HepG2 (cell line): Measurements from ENCODE around the gene POU2AF3. TPM values are rescaled to one million over a fixed set of nuclear protein-coding genes. Genes with fewer than 3 reads are reported as not detected.

ENCODE experiments used
- ATAC-seq: fragments of 200-7000 bp; cut with Tn5 transposase; 3 replicates; pipeline ENCODE4 v1.9.1; 2020; ENCODE audit warnings: mild to moderate bottlenecking, moderate library complexity
- BruUV-seq: library from RNA; stranded (reverse); fragments of 400-500 nt; replicated peaks from 2 replicates; lab custom pipeline; 2021; lab: Mats Ljungman, UMichigan
- CTCF ChIA-PET: fragments of 300-600 bp; formaldehyde crosslinking; extraction: SDS; loops from one replicate; lab custom pipeline; 2021; ENCODE audit warnings: low total read pairs, inconsistent platforms, low intra/inter-chr PET ratio; lab: Yijun Ruan, JAX
- POLR2A ChIA-PET: fragments of 350-600 bp; sonication (Branson Sonifier 250); formaldehyde crosslinking; loops from one replicate; lab custom pipeline; 2020; ENCODE audit warnings: antibody characterized with exemption, inconsistent platforms; lab: Yijun Ruan, JAX
- DNase-seq: peaks from one replicate; pipeline ENCODE4 v3.0.0-alpha.2; 2015; ENCODE audit warnings: low spot score
- FAIRE-seq: peaks from 3 replicates; lab custom pipeline; 2011; peaks lifted over from hg19 to GRCh38; lab: Jason Lieb, UNC
- H2AFZ ChIP-seq: one replicate; pipeline ENCODE4 v1.6.1; 2011; ENCODE audit warnings: low read length, inconsistent platforms
- H3K27ac ChIP-seq: fragments of 300-600 bp; 3 replicates; pipeline ENCODE4 v1.8.0; 2011; ENCODE audit warnings: mixed run types, mild to moderate bottlenecking, mixed read lengths, low read length, inconsistent platforms; ENCODE audit not compliant: insufficient read depth; ENCODE audit errors: extremely low read length
- H3K27me3 ChIP-seq, 2 experiments: fragments of 200-600 bp in 1 of 2; 2 replicates in 1 of 2; 3 replicates in 1 of 2; pipeline versions ENCODE4 v1.6.0 to v1.8.0; 2011; ENCODE audit warnings: low read length in 2 of 2, mild to moderate bottlenecking in 2 of 2, moderate library complexity in 2 of 2, inconsistent platforms in 1 of 2; ENCODE audit not compliant: insufficient read depth in 2 of 2, control insufficient read depth in 1 of 2
- H3K36me3 ChIP-seq, 2 experiments: fragments of 200-600 bp in 1 of 2; replicated peaks in 1 of 2; 2 replicates in 1 of 2; 3 replicates in 1 of 2; pipeline versions ENCODE4 v1.5.1 to v1.8.0; 2011; ENCODE audit warnings: low read length in 2 of 2, inconsistent platforms in 1 of 2; ENCODE audit not compliant: insufficient read depth in 2 of 2, control insufficient read depth in 1 of 2
- H3K4me1 ChIP-seq: 2 replicates; pipeline ENCODE4 v1.5.1; 2012; ENCODE audit warnings: low read length, inconsistent platforms; ENCODE audit not compliant: insufficient read depth
- H3K4me2 ChIP-seq: 2 replicates; pipeline ENCODE4 v1.6.0; 2011; ENCODE audit warnings: low read depth, low read length, inconsistent platforms
- H3K4me3 ChIP-seq, 3 experiments: fragments of 200-600 bp in 1 of 3; sonication (generic), shearing (Covaris generic) in 1 of 3; replicated peaks in 1 of 3; 2 replicates each; pipeline ENCODE4 v1.5.1; 2011 to 2016; ENCODE audit warnings: low read length in 3 of 3, inconsistent platforms in 2 of 3, low read depth in 2 of 3, mild to moderate bottlenecking in 2 of 3, control low read depth in 1 of 3, mixed read lengths in 1 of 3; ENCODE audit not compliant: insufficient read depth in 1 of 3
- H3K79me2 ChIP-seq: one replicate; pipeline ENCODE4 v1.6.1; 2011; ENCODE audit warnings: low read length, inconsistent platforms; ENCODE audit not compliant: insufficient read depth
- H3K9ac ChIP-seq: 2 replicates; pipeline ENCODE4 v1.6.0; 2011; ENCODE audit warnings: mild to moderate bottlenecking, low read depth, low read length, inconsistent platforms; ENCODE audit not compliant: insufficient read depth
- H3K9me3 ChIP-seq: 2 replicates; pipeline ENCODE4 v1.5.1; 2012; ENCODE audit warnings: mild to moderate bottlenecking, low read length
- H4K20me1 ChIP-seq: 2 replicates; pipeline ENCODE4 v1.6.0; 2011; ENCODE audit warnings: inconsistent platforms, mild to moderate bottlenecking, low read length, moderate library complexity; ENCODE audit not compliant: insufficient read depth
- BRD4 ChIP-seq: sonication (generic); formaldehyde crosslinking; IDR thresholded peaks from 2 replicates; pipeline ENCODE4 v1.4.0; 2020; ENCODE audit warnings: missing genetic modification reagents
- GFI1 ChIP-seq: sonication (generic); formaldehyde crosslinking; IDR thresholded peaks from 2 replicates; pipeline ENCODE4 v1.5.0; 2020; ENCODE audit warnings: missing genetic modification reagents, mild to moderate bottlenecking, borderline replicate concordance
- KLF16 ChIP-seq, 2 experiments: sonication (generic) in 1 of 2; formaldehyde crosslinking in 1 of 2; IDR thresholded peaks; 2 replicates each; pipeline versions ENCODE4 v1.6.1 to v1.8.0; 2016 to 2023; ENCODE audit warnings: missing genetic modification reagents in 2 of 2, missing compliant biosample characterization in 1 of 2
- NFE2L2 ChIP-seq: fragments of 150-350 bp; IDR thresholded peaks from 2 replicates; pipeline ENCODE4 v1.6.1; 2014; ENCODE audit warnings: low read length
- RXRB ChIP-seq: IDR thresholded peaks from 2 replicates; pipeline ENCODE4 v1.6.1; 2016; ENCODE audit warnings: borderline replicate concordance, missing genetic modification reagents, missing compliant biosample characterization
- TFDP1 ChIP-seq: IDR thresholded peaks from 2 replicates; pipeline ENCODE4 v1.6.1; 2016; ENCODE audit warnings: missing compliant biosample characterization, missing genetic modification reagents, borderline replicate concordance
- THAP11 ChIP-seq: IDR thresholded peaks from 2 replicates; pipeline ENCODE4 v1.6.1; 2016; ENCODE audit warnings: missing biosample characterization, missing genetic modification reagents
- ZNF510 ChIP-seq: sonication (generic); formaldehyde crosslinking; IDR thresholded peaks from 2 replicates; pipeline ENCODE4 v1.4.0; 2020; ENCODE audit warnings: low read depth, mild to moderate bottlenecking, missing genetic modification reagents
- WGBS: methylation state at CpG from one replicate; pipeline ENCODE4 v1.1.6; 2017; ENCODE audit warnings: low lambda C conversion rate; 5-methylcytosine and 5-hydroxymethylcytosine counted together
- in situ Hi-C: cut with HindIII; loops from 2 replicates; pipeline ENCODE4 v1.10.0; 2017; ENCODE audit warnings: low pct_unique_long_range_greater_than_20kb; ENCODE audit not compliant: extremely low pct_ligation_motif_present
- intact Hi-C: fragments of 100-400 bp; cut with micrococcal nuclease; formaldehyde crosslinking; loops from one replicate; pipeline ENCODE4 v1.10.0; 2022; ENCODE audit not compliant: unreplicated experiment
- polyA plus RNA-seq, 8 experiments: library from polyadenylated mRNA; depleted of rRNA in 3 of 8; stranded (reverse) in 7 of 8; unstranded in 1 of 8; fragments of >200 nt; fragmentation: Illumina TruSeq in 4 of 8; extraction: Trizol in 4 of 8; gene quantifications; 2 replicates each; pipeline versions ENCODE4 v1.2.1 to v1.2.3, GENCODE V29; 2011 to 2016; ENCODE audit warnings: low read depth in 4 of 8, missing spikeins in 1 of 8, mixed read lengths in 1 of 8; ENCODE audit not compliant: insufficient read depth in 1 of 8
- total RNA-seq, 5 experiments: library from RNA; depleted of rRNA; stranded (reverse); fragments of >200 nt; fragmentation: Illumina TruSeq; extraction: Trizol; gene quantifications; 2 replicates each; pipeline ENCODE4 v1.2.3, GENCODE V29; 2016; ENCODE audit warnings: low read depth in 1 of 5
- TF ChIP-seq, protein P1 (sequence below): sonication (generic); formaldehyde crosslinking; IDR thresholded peaks from 2 replicates; pipeline ENCODE4 v1.5.0; 2020; ENCODE audit warnings: mild to moderate bottlenecking, missing genetic modification reagents, moderate library complexity
- TF ChIP-seq, protein P2 (sequence below): sonication (generic); formaldehyde crosslinking; IDR thresholded peaks from 2 replicates; pipeline ENCODE4 v1.4.0; 2020; ENCODE audit warnings: missing genetic modification reagents
- TF ChIP-seq, protein P3 (sequence below): fragments of 450-650 bp; IDR thresholded peaks from 2 replicates; pipeline ENCODE4 v1.6.1; 2017; ENCODE audit warnings: mild to moderate bottlenecking
- TF ChIP-seq, protein P4 (sequence below): IDR thresholded peaks from 2 replicates; pipeline ENCODE4 v1.6.1; 2016; ENCODE audit warnings: low read depth, control low read depth

Gene POU2AF3
- total and polyA plus RNA-seq, 2 of the 13 experiments (the other 11 are each of a cell fraction or from before 2014, with no cell fraction given): 7.8 to 71.2 TPM

DNA sequence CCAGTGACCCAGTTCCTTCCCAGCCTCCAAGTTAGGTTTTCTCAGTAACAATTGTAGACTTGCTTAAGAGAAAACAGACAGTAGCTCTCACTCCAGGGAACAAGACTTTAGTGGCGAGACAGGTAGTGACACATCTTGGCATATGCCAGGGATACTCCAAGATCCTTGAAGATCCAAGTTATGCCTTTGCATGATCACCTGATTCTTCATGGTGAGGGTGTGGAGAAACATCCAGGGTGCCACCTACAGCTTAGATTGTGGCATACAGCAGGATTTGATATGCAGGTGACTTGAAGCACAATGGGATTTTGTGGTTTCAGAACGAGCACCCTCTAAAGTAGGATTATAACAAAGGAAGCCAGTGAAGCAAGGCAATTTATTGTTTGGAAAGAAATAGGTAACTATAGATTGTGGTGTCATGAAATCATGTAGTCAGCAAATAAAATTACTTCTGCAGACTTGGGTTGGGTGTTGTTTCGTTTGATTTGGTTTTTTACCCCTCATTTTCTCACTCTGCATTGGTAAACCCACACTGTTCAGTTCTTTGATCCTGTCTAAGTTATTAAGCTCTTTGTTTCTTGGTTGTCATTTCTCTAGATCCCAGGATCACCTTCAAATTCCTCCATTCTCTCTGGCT lies 9.2 kb downstream of the POU2AF3 start (continued):
- TF ChIP-seq, protein P1, sequence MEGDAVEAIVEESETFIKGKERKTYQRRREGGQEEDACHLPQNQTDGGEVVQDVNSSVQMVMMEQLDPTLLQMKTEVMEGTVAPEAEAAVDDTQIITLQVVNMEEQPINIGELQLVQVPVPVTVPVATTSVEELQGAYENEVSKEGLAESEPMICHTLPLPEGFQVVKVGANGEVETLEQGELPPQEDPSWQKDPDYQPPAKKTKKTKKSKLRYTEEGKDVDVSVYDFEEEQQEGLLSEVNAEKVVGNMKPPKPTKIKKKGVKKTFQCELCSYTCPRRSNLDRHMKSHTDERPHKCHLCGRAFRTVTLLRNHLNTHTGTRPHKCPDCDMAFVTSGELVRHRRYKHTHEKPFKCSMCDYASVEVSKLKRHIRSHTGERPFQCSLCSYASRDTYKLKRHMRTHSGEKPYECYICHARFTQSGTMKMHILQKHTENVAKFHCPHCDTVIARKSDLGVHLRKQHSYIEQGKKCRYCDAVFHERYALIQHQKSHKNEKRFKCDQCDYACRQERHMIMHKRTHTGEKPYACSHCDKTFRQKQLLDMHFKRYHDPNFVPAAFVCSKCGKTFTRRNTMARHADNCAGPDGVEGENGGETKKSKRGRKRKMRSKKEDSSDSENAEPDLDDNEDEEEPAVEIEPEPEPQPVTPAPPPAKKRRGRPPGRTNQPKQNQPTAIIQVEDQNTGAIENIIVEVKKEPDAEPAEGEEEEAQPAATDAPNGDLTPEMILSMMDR (CRISPR knock-in tag): 0 out of 2 replicates have a peak, but pooled peaks have one; percentile 15
- TF ChIP-seq TFDP1 (CRISPR knock-in tag): no peak
- TF ChIP-seq, protein P2, sequence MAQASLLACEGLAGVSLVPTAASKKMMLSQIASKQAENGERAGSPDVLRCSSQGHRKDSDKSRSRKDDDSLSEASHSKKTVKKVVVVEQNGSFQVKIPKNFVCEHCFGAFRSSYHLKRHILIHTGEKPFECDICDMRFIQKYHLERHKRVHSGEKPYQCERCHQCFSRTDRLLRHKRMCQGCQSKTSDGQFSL (CRISPR knock-in tag): no peak

DNA sequence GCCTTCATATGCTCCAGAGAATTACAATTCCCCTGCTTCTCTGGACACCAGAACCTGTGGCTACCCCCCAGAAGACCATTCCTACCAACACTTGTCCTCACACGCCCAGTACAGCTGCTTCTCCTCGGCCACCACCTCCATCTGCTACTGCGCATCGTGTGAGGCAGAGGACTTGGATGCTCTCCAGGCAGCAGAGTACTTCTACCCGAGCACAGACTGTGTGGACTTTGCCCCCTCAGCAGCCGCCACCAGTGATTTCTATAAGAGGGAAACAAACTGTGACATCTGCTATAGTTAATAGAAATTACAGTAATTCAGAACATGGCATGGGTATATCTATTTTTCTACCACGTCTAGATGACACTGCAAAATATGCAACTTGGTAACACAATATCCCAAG lies 9.8 kb downstream of the POU2AF3 start:
- Histone ChIP-seq H2AFZ (no peak overlapping the region), H3K27ac (no peak overlapping the region), H3K36me3 (no peaks in the 10 kb centered on the region), H3K9me3 (no peaks in the 10 kb centered on the region), H3K79me2 (no peaks in the 10 kb centered on the region), H4K20me1 (no peaks in the 10 kb centered on the region), H3K4me3 (no peak overlapping the region), H3K27me3 (no peaks in the 10 kb centered on the region), H3K9ac (no peak overlapping the region), H3K4me1 (peaks cover 77% of the 10 kb centered on the region), H3K4me2 (peak overlapping the region; percentile 1; the same call in 1 of the 2 replicates)
- intact Hi-C loops (loop anchor here (2.0 kb wide), 1 partner anchor 25 kb away; no protein-coding TSS in a partner anchor), in situ Hi-C loops (no loop called here)
- POLR2A ChIA-PET: interaction anchor here (0.9 to 3.8 kb wide), 4 partner anchors 9 to 52 kb away, joined by 9 to 11 read pairs (median 10); partner anchors contain the start of gene POU2AF3
- DNase-seq: peak; percentile 78
- CTCF ChIA-PET: interaction anchor here (1.7 kb wide), 1 partner anchor 115 kb away, joined by 9 read pairs; no protein-coding TSS in a partner anchor
- ATAC-seq: peak; percentile 92
- WGBS: 22% methylated on average over 7 of the region's 7 CpGs
- BruUV-seq: no TSS peak
- FAIRE-seq: peak; percentile 44
- TF ChIP-seq ZNF510 (CRISPR knock-in tag): no peak
- TF ChIP-seq KLF16 (CRISPR knock-in tag; IDR thresholded peaks at IDR 0.05): 0 out of 4 replicates have a peak, but pooled peaks of 1 of the 2 experiments have one; percentile 58
- 0 out of 2 replicates have a peak, but pooled peaks have one; percentile 50 for TF ChIP-seq RXRB (CRISPR knock-in tag)
- TF ChIP-seq, protein P3, sequence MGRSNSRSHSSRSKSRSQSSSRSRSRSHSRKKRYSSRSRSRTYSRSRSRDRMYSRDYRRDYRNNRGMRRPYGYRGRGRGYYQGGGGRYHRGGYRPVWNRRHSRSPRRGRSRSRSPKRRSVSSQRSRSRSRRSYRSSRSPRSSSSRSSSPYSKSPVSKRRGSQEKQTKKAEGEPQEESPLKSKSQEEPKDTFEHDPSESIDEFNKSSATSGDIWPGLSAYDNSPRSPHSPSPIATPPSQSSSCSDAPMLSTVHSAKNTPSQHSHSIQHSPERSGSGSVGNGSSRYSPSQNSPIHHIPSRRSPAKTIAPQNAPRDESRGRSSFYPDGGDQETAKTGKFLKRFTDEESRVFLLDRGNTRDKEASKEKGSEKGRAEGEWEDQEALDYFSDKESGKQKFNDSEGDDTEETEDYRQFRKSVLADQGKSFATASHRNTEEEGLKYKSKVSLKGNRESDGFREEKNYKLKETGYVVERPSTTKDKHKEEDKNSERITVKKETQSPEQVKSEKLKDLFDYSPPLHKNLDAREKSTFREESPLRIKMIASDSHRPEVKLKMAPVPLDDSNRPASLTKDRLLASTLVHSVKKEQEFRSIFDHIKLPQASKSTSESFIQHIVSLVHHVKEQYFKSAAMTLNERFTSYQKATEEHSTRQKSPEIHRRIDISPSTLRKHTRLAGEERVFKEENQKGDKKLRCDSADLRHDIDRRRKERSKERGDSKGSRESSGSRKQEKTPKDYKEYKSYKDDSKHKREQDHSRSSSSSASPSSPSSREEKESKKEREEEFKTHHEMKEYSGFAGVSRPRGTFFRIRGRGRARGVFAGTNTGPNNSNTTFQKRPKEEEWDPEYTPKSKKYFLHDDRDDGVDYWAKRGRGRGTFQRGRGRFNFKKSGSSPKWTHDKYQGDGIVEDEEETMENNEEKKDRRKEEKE: no peak
- TF ChIP-seq, protein P4, sequence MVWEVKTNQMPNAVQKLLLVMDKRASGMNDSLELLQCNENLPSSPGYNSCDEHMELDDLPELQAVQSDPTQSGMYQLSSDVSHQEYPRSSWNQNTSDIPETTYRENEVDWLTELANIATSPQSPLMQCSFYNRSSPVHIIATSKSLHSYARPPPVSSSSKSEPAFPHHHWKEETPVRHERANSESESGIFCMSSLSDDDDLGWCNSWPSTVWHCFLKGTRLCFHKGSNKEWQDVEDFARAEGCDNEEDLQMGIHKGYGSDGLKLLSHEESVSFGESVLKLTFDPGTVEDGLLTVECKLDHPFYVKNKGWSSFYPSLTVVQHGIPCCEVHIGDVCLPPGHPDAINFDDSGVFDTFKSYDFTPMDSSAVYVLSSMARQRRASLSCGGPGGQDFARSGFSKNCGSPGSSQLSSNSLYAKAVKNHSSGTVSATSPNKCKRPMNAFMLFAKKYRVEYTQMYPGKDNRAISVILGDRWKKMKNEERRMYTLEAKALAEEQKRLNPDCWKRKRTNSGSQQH (CRISPR knock-in tag): no peak
- TF ChIP-seq NFE2L2: peak; percentile 55; the same call in 1 of the 2 replicates
- TF ChIP-seq BRD4: no peak
- TF ChIP-seq THAP11 (CRISPR knock-in tag): peak; percentile 36; the same call in 1 of the 2 replicates
- TF ChIP-seq GFI1 (CRISPR knock-in tag): peak; percentile 88
